NCI-H69 (cell line): Measurements from ENCODE around the gene SLC13A1.

Source experiments
- DNase-seq: peaks from one replicate; lab custom pipeline; 2025; lab: John Stamatoyannopoulos, UW

The SLC13A1 gene

DNA sequence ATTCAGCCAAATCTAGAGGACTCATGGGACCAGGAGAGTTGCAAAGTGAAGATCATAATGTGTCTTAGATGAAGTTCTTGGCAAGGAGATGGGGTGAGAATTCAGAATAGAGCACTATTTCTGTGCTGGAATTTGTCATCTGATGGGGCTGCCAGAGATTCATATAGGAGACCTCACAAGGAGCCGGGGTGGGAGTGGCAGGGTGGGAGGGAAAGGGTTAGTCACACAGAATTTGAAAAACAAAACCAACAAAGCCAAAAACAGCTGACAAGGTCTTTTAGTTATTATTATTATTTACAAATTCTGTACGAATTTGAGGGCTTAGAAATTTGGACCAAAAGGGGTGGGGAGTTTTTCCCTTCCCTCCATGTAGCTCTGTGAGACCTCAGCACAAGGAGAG lies 1.7 kb downstream of the SLC13A1 start:
- no peak for DNase-seq

DNA sequence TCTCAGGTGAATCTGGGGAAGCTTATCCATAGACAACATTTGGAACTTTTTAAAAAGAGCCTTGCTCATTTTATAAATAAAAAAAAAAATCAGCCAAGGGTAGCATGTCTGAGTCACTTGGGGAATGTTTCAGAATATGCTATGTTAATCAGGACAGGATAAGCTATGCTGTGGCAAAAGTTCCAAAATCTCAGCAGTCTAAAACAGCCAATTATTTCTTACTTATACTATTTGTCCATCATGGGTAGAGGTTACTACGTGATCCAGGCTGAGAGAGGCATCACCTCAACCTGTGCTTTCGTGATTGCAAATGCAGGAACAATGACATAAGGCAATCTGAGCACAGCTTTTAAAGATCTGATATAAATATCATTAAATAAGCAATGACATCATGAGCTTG lies 6.5 kb downstream of the SLC13A1 start:
- no peak for DNase-seq

DNA sequence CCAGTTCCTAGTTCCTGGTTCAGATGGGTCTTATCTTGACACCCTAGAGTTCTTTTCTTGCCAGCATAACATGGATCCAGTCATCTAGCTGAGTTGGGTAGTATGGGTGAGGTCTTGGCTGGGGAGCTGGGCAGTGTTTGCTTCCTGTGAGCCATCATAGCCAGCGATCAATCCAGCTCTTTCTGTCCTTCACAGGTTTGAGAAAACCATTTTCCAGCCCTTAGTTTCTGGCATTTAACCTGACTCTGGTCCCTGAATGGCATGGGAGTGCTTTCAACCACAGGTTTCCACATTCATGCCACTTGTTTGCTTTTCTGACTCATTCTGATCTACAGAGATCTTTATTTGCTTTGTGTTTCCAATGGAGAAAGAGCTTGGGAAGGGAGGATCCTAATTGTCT lies 8.6 kb downstream of the SLC13A1 start:
- DNase-seq = peak; percentile 84

DNA sequence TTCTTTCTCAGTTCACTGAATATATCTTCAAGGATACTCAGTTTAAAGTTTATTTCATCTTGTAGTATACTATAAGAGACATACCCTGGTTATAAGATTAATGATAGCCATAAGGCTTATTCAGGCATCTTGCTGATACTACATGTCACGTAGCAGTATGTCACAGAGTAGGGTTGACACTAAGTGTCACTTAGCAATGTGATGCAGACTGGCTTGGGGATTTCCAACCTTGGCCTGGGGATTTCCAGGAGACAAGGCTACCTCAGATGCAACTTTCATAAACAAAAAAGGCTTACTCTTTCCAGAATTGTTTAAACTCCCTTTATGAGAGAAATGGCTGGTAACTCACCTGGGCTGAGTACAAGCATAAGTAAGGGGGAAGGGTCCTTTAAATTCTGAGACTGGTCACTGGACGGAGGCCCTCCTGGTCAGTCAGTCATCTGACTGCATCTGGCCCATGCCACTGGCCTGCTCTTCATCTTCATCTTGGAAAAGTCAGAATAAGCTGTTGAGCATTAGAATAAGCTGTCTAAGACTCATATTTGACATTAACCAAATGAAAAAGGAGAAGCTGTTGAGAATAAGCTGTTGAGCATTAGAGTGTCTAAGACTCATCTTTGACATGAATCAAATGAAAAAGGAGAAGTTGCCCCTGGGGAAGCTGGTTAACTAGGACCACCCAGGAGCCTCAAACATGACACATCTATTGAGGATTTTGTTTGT lies 9.5 kb downstream of the SLC13A1 start:
- no peak for DNase-seq

DNA sequence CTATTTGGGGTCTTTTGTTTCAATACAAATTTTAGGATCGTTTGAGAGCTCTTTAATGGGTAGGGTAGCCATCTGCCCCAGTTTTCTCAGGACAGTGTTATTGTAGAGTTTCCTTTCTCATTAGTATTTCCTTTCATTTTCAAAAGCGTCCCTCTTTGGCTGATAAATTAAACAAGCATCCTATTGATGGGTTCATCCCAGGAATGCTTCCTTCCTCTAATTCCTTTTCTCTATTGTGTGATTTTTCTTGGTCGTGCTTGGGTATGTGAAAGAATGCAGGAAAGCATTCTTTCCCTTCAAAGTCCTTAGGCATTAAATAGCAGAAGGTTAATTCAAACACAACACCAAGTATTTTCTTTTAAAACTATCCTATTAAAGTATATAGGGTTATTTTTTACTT lies 14.0 kb downstream of the SLC13A1 start:
- no peak for DNase-seq

DNA sequence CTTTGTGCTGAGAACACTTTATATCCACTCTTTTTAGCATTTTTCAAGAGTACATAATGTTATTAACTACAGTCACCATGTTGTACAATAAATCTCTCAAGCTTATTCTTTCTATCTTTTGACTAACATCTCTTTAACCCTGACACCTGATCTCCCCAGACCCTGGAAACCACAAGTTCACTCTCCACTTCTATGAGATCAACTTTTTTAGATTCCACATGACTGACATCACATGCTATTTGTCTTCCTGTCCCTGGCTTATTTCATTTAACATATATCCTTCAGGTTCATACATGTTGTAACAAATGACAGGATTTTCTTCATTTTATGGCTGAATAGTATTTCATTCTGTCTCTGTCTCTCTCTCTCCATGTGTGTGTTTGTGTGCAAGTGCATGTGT lies 15.5 kb downstream of the SLC13A1 start:
- no peak for DNase-seq

DNA sequence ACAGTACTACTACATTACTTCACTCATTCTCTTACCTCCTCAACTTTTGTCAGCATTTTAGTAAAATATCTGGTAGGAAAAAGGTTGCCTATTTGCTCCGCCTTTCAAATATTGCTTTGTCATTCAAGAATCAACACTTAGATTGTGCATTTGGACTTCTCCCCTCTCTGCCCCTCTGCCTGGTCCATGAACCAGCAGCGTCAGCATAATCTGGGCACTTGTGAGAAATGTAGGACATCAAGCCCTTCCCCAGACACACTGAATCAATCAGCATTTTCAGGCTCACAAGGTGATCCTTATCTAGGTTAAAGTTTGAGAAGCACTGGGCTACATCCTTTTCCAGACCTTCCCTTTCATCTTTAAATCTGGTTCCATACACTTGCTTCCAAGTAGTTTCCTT lies 16.3 kb downstream of the SLC13A1 start:
- DNase-seq = no peak

DNA sequence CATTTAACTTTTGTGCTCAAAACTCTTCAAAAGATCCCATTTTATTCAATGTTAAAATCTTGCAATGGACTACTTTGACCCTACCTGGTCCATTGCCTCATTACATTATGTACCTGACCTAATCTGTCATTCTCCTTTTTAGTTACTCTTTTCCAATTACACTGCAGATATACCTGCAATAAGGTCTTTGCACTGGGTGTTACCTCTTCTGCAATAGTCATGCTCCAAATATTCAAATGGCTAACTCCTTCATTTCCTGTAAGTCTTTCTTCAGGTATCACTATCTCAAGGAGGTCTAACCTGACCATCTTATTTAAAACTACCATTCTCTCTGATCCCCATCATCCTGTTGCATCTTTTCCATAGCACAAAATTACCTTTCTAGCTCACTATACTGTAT lies 22.3 kb downstream of the SLC13A1 start:
- DNase-seq = no peak

DNA sequence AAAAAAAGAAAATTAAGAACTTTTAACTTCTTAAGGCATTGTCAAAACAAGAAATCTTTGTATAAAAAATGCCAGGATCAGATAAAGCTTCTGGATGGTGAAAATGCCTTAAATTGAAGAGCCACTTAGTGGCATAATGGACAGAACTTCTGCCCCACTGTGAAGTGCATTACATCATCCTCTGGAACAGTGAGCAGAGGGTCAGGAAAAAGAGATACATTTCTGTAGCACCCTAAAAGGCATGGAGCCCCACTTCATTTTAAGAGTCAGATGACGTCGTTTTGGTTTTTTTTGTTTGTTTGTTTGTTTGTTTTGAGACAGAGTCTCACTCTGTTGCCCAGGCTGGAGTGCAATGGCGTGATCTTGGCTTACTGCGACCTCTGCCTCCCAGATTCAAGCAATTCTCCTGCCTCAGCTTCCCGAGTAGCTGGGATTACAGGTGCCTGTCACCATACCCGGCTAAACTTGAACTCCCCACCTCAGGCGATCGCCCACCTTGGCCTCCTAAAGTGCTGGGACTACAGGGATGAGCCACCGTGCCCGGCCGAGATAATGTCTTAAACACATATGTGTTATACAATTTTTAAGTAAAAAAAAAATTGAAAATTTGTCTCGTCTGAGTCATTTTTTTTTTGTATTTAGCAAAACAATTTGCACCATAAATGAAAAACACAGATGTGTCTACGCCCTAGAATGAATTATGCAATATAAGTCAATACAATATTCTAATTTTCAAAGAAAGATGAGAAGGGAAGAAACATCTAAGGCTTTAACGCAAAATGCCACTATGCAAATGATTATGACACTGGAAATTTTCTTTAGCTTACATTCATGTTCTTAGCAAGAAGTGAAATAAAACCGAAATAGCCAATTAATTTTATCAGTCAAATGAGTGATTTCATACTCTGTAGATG lies 29.2 kb downstream of the SLC13A1 start:
- DNase-seq = peak; percentile 9

DNA sequence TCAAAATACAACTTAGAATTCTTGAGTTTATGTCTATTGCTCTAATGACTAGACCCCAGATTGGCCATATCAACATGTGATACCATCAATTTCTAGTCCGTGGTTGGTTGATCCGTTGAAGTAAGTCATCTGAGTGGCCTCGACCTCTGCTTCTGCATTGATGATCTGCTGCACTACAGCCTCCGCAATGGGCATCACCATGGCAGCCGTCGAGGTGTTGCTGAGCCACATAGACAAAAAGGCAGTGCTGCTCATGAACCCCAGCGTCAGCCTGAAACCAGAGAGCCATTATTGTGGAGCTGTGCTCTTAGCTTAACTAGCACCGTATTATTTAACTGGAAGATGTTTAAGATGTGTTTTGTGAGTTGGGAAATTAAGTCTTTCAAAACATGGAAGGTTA lies 30.7 kb downstream of the SLC13A1 start:
- DNase-seq = no peak

DNA sequence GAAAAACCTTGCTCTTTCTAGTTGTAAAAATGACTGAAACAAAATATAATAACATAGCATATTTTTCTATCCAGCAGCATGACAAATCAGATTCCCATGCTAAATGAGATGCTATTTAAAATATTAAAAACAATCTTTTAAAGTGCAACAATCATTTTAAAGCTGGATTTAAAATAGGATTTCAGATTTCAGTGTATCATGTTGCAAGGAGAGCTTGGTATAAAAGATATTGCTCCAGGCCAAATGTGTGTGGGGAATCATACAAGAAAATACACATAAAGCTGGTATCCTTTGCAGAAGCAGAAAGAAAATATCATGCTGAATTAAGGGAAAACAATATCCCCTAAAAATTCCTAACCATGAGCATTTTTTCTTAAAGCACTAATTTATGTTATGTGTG lies 42.2 kb downstream of the SLC13A1 start:
- DNase-seq = no peak

DNA sequence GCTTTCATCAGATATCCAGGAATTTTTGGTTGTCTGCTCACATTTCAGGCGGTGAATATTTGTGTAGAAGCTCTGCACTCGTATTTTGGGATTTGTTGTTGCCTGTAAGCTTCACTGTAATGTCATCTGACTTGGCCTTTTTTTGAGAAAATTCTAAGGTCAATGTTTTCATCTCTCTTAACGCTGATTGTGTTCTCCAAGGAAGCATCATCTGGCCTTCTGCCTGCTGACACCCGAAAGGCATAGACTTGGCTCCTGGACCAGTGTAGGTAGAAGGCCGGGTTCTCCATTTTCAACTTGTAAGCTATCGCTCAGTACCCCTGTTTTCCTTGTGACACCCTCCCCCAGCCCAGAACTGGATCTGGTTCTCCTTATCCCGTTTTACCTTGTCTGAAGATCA lies 44.2 kb downstream of the SLC13A1 start:
- no peak for DNase-seq

DNA sequence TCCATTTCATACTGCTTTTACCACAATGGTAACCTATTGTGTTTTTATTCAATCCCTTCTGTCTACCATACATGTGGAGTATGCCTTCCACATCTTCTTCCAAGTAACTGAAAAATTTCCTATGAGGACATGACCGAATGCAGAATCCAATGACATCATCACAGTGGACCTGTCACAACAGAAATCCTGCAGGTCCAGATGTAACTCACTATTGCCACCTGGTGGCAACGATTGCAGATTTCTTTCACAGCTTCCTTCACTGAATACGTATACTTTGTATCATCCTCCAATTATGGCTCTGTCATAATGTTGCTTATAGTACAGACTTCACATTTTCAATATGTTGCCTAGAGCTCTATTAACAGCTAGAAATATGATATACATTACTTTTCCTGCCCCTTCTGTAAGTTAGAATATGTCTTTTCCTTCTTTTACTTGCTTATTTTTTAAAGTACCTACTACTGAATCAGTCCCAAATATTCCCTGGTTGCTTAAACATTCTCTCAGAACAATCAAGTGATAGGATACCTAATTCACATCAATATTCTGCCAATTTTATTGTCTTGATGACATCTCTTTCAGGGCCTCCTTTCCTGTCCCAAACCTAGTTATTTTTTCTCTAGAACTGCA lies 45.4 kb downstream of the SLC13A1 start:
- DNase-seq = peak; percentile 91

DNA sequence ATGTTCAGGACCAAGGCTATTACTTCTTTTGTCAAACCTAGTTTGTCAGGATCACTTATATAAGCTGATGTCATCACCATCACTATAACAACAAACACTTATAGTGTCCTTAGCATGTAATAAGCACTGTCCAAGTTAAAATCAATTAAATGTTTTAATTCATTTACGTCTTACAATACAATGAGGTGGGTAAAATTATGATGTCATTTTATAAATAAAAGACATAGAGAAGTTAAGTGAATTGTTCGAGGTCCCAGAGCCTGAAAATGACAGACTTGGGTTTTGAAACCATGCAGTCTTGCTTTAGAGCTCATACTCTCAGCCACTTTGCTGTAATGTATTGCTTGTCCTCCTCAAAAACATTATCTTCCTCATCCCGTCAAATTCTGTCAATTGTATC lies 48.3 kb downstream of the SLC13A1 start:
- no peak for DNase-seq

DNA sequence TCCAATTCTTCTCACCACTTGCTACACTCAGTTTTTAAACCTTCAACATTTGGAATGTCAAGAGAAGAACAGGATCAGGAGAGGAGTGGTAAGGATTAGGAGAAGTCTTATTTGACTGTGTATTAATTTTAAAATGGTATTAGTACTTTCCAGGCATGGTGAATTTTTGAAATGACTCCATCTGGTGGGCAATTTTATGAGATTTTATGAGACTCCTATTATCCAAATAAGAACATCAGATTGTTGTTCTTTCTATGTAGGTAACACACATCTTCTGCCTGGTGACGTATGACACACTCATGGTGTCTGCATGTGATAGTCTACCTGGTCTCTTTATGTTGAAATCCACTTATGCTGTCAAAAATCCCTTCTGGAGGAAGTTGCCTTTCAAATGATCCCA lies 51.0 kb downstream of the SLC13A1 start:
- DNase-seq = no peak

DNA sequence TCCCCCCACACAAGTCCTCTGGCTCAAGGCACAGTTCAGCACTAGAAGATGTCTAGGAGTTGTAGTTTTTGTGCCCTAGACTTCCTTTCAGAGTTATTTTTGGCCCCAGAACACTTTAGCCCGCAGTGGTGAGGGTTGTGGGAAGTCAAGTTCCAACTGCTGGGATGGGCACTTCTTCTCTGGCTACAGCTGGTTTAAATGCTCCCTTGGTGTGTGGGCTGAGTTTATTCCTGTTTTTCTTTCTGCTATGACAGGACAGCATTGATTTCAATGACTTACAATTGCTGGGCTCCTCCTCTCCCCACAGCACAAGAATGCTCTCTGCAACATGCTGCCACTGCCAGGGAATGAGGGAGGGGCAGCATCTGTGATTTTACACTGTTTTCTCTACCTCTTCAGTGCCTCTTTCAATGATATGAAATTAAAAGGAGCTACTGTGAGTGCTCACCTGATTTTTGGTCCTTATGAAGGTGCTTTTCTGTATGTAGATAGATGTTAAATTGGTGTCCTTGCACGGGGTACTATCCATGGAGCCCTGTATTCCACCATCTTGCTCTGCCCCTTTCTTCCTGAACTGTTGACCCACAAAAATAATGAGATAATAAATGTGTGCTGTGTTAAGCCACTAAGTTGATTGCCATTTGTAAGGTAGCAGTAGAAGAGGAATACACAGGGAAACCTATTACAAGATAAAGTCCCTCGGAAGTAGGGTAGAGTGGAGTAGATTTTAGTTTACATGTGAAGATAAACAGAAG lies 56.3 kb downstream of the SLC13A1 start:
- no peak for DNase-seq

DNA sequence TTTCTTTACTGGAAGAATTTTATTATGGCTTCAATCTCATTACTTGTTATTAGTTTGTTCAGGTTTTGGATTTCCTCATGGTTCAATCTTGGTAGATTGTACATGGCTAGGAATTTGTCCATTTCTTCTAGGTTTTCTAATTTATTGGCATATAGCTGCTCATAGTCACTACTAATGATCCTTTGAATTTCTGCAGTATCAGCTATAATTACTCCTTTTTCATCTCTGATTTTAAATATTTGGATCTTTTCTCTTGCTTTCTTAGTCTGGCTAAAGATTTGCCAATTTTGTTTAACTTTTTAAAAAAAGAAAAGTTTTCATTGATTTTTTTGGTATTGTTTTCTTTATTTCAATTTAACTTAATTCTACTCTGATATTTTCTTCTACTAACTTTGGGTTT lies 59.2 kb downstream of the SLC13A1 start:
- no peak for DNase-seq

DNA sequence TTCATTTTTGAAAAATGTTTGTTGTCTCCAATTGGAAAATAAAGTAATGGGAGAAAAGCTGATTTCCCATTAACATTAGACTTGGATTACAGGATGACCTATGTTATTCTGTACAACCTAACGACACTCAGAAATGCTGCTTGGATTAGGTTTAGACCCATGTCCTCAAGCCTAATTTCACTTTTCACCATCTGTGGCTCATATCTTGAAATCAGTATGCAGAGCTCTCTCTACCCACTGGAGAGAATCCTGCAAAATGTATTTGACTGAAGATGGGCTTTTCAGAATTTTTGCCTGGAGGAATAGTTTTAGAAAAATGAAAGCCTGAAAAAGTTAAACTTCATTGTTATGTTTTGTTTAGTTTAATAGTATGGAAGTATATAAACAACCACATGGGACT lies 63.8 kb downstream of the SLC13A1 start:
- DNase-seq = no peak

DNA sequence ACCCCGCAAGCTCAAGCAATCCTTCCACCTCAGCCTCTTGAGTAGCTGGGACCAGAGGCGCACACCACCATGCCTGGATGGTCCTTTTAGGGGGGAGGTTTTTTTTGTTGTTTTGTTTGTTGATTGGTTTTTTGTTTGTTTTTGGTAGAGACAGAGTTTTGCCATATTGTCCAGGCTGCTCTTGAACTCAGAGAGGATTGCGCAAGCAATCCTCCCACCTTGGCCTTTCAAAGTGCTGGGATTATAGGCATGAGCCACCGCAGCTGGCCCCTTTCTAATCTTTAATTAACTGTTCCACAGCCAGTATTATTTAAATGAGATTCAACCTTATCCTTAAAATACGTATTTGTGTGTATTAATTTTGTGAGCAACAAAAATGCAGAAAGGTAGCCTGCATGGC lies 65.8 kb downstream of the SLC13A1 start:
- no peak for DNase-seq

DNA sequence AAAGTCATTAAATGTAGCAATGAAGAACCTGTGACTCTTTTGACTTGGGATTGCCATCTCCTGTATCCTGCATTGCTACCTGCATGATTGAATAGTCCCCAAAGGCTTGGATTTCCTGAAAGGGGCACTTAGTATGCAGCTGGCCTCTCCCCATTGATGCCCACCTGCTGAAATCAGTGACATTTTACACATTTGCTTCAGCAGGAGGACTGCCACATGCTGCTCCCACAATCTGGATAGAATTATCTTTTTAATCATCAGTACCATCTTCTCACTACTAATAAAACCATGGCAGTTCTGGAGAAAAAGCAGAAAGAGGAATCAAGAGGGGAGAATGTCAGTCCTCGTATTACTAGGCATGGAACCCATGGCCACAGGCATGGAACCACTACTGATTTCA lies 67.8 kb downstream of the SLC13A1 start:
- DNase-seq = peak; percentile 88

DNA sequence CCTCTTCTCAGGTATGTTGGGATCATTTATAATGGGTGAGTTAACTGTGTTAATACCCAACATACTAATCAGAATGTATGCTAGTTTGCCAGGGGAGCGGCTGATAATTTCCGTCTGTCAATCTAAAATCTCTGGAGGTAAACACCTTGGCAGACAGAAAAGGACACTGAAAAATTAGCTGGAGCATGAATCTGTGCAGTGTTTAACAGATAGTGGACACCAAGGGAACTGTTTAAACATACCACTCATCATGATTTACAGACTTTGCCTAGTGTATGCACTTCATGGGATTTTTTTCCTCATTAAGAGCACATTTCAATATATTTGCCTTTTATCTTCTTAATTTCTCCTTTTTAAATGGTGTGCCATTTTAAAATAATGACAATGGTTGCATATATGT lies 68.2 kb downstream of the SLC13A1 start:
- DNase-seq = peak; percentile 80

DNA sequence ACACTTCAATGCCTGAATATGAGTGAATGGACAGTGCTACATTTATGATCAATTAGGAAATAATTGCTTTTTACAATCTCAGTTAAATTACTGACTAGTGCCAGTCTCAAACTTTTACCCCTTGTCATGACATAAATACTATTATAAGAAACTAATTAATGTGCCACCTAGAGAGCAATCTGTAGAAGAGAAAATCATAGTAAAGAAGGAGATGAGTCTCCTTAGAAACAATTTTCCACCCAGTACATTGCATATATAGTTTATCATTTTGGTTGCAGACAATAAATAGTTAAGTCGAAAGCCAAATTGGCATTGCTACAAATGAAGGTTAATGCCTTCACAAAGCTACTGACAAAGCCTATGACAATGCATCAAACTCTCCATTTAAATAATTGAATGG lies 68.6 kb downstream of the SLC13A1 start:
- no peak for DNase-seq
